ENCODE data around the gene ADCY7.

The ADCY7 gene

GRCh38 chr16:50294955-50295354 is 28.6 kb downstream of the ADCY7 start (continued):
- no peak for TF ChIP-seq TSHZ2 (CRISPR knock-in tag; IDR thresholded peaks at IDR 0.05)
- TF ChIP-seq POU6F1 (CRISPR knock-in tag; IDR thresholded peaks at IDR 0.05; ENCODE audit: borderline replicate concordance, low read depth), result no peak
- no peak for TF ChIP-seq SNAI2 (CRISPR knock-in tag; IDR thresholded peaks at IDR 0.05)
- TF ChIP-seq ESRRG (CRISPR knock-in tag; IDR thresholded peaks at IDR 0.05), result no peak
- TF ChIP-seq TOX (CRISPR knock-in tag; IDR thresholded peaks at IDR 0.05; ENCODE audit: borderline replicate concordance), result no peak

- ATAC-seq, result no peak
- TF ChIP-seq GLIS3 (CRISPR knock-in tag; IDR thresholded peaks at IDR 0.05) (no peak), ZNF565 (CRISPR knock-in tag; conservative IDR thresholded peaks at IDR 0.05; ENCODE audit: low read depth) (no peak), TCF4 (CRISPR knock-in tag; IDR thresholded peaks at IDR 0.05; ENCODE audit: borderline replicate concordance) (no peak), POU6F1 (CRISPR knock-in tag; IDR thresholded peaks at IDR 0.05; ENCODE audit: borderline replicate concordance, low read depth) (no peak), ZNF8 (CRISPR knock-in tag; IDR thresholded peaks at IDR 0.05) (no peak), CREB5 (CRISPR knock-in tag; IDR thresholded peaks at IDR 0.05; ENCODE audit: low read depth) (no peak), ZFP30 (CRISPR knock-in tag; IDR thresholded peaks at IDR 0.05) (no peak), ISL1 (CRISPR knock-in tag; IDR thresholded peaks at IDR 0.05) (no peak), OSR1 (CRISPR knock-in tag; IDR thresholded peaks at IDR 0.05) (no peak), BACH2 (CRISPR knock-in tag; IDR thresholded peaks at IDR 0.05; ENCODE audit: borderline replicate concordance) (no peak)
Observed at GRCh38 chr16:50295541-50296132, 29.3 kb downstream of the ADCY7 start.

- no peak for TF ChIP-seq SNAI2 (CRISPR knock-in tag; IDR thresholded peaks at IDR 0.05)
- TF ChIP-seq ISL1 (CRISPR knock-in tag; IDR thresholded peaks at IDR 0.05), result no peak
- TF ChIP-seq GLIS3 (CRISPR knock-in tag; IDR thresholded peaks at IDR 0.05), result no peak
- TF ChIP-seq CSDC2 (CRISPR knock-in tag; IDR thresholded peaks at IDR 0.05), result no peak
- no peak for TF ChIP-seq ZNF565 (CRISPR knock-in tag; conservative IDR thresholded peaks at IDR 0.05; ENCODE audit: low read depth)
- TF ChIP-seq TSHZ2 (CRISPR knock-in tag; IDR thresholded peaks at IDR 0.05), result no peak
- no peak for ATAC-seq
Observed at GRCh38 chr16:50296807-50297206, 30.5 kb downstream of the ADCY7 start.

GRCh38 chr16:50297301-50298074 is 31.1 kb downstream of the ADCY7 start:
- ATAC-seq, result peak; percentile 18; the same call in 1 of the 3 replicates
- TF ChIP-seq CSRNP3 (CRISPR knock-in tag; IDR thresholded peaks at IDR 0.05) (no peak), ARNTL (CRISPR knock-in tag; IDR thresholded peaks at IDR 0.05; ENCODE audit: borderline replicate concordance, low read depth) (no peak), ZNF70 (CRISPR knock-in tag; IDR thresholded peaks at IDR 0.05) (peak; percentile 95), TCF4 (CRISPR knock-in tag; IDR thresholded peaks at IDR 0.05; ENCODE audit: borderline replicate concordance) (peak; percentile 43; the same call in 1 of the 2 replicates)

All from SK-N-SH treated with all-trans-retinoic acid at 6 μM for 48 hours (cell line).